ENCODE measurements around the gene PCCA. TPM values are rescaled to one million over a fixed set of nuclear protein-coding genes. Genes with fewer than 3 reads are reported as not detected.

The PCCA gene
- total and polyA plus RNA-seq, 8 donors, result 31.4 to 140 (median 77.0) TPM

DNA sequence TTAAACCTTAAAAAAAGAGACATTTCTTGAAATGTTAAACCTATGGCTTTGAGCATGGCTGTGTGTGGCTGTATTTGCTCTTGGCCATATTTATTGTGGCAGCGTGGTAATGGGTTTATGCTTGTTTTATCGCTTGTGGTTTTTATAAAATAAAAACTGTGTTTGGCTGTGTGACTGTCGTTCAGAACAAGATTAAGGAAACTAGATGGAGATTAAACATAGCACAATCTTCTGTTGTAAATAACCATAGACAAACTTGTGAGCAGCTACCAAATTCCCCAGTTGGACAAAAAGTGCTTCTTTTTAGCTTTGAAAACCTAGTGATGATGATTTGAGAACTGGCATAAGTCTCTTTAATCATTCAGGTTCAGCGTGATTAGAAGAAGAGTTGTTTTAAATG, 308.7 kb downstream of the PCCA start:
- Histone ChIP-seq H3K36me3 (no peaks in the 10 kb centered on the region), H3K4me1 (peaks cover 0 to 5% (median 0%) of the 10 kb centered on the region in 4 donors), H3K4me3 (no peak overlapping the region), H3K27ac (no peak overlapping the region), H3K9me3 (no peaks in the 10 kb centered on the region), H3K27me3 (no peaks in the 10 kb centered on the region)
- intact Hi-C loops (cut with DNase I; ENCODE audit: low total_unique reads), result no loop called here
- 64 to 85% (median 73%) methylated on average over 4 of the region's 4 CpGs for whole genome bisulfite sequencing, 5 donors
- no peak for DNase-seq
- TF ChIP-seq POLR2A (IDR thresholded peaks at IDR 0.05) (no peak), EP300 (IDR thresholded peaks at IDR 0.05) (no peak), POLR2AphosphoS5 (IDR thresholded peaks at IDR 0.05) (no peak)
- TF ChIP-seq, protein P1, sequence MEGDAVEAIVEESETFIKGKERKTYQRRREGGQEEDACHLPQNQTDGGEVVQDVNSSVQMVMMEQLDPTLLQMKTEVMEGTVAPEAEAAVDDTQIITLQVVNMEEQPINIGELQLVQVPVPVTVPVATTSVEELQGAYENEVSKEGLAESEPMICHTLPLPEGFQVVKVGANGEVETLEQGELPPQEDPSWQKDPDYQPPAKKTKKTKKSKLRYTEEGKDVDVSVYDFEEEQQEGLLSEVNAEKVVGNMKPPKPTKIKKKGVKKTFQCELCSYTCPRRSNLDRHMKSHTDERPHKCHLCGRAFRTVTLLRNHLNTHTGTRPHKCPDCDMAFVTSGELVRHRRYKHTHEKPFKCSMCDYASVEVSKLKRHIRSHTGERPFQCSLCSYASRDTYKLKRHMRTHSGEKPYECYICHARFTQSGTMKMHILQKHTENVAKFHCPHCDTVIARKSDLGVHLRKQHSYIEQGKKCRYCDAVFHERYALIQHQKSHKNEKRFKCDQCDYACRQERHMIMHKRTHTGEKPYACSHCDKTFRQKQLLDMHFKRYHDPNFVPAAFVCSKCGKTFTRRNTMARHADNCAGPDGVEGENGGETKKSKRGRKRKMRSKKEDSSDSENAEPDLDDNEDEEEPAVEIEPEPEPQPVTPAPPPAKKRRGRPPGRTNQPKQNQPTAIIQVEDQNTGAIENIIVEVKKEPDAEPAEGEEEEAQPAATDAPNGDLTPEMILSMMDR (IDR thresholded peaks at IDR 0.05), result no peak

DNA sequence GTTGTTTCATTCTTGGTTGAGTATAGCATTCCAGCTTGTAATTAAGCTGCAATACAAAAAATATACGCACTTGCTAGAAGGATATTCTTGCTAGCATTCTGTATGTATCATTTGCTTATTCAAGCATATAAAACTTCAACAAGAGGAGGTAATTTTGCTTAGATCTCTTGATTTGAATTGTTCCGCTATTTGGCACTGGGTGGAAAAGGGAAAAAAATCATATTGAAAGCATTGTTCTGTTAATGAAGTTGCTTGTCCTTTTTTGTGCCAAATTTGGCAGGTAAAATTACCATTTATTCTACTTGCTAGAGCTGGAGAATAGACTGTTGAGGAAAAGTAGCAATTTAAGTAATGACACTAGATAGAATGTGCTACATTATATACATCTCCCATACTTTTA, 309.5 kb downstream of the PCCA start:
- no peak overlapping the region for H3K27ac ChIP-seq
- peaks cover 0 to 3% (median 0%) of the 10 kb centered on the region in 4 donors for H3K9me3 ChIP-seq
- H3K4me3 ChIP-seq, result no peak overlapping the region
- no peaks in the 10 kb centered on the region for H3K27me3 ChIP-seq
- WGBS, 5 donors, result 90 to 99% (median 97%) methylated on average over 2 of the region's 2 CpGs
- peaks cover 0 to 6% (median 3%) of the 10 kb centered on the region in 4 donors for H3K36me3 ChIP-seq
- DNase-seq, result no peak
- H3K4me1 ChIP-seq, result no peaks in the 10 kb centered on the region
- TF ChIP-seq POLR2A (IDR thresholded peaks at IDR 0.05) (no peak), POLR2AphosphoS5 (IDR thresholded peaks at IDR 0.05) (no peak), EP300 (IDR thresholded peaks at IDR 0.05) (no peak)
- TF ChIP-seq, protein P1 (IDR thresholded peaks at IDR 0.05), result no peak
- intact Hi-C loops (cut with DNase I; ENCODE audit: low total_unique reads), result no loop called here

GRCh38 chr13:100399455-100399854, 310.6 kb downstream of the PCCA start:
- no peaks in the 10 kb centered on the region for H3K27me3 ChIP-seq
- peaks cover 0 to 12% (median 3%) of the 10 kb centered on the region in 4 donors for H3K9me3 ChIP-seq
- no peak overlapping the region for H3K4me3 ChIP-seq
- peaks cover 5 to 17% (median 14%) of the 10 kb centered on the region in 4 donors for H3K36me3 ChIP-seq
- WGBS, 5 donors, result 94 to 100% (median 97%) methylated on average over 1 of the region's 1 CpG
- intact Hi-C loops (cut with DNase I; ENCODE audit: low total_unique reads), result no loop called here
- no peak for DNase-seq
- TF ChIP-seq POLR2AphosphoS5 (IDR thresholded peaks at IDR 0.05), result no peak
- no peak for TF ChIP-seq POLR2A (IDR thresholded peaks at IDR 0.05)
- TF ChIP-seq EP300 (IDR thresholded peaks at IDR 0.05), result no peak
- TF ChIP-seq, protein P1 (IDR thresholded peaks at IDR 0.05), result no peak
- no peaks in the 10 kb centered on the region for H3K4me1 ChIP-seq
- no peak overlapping the region for H3K27ac ChIP-seq

GRCh38 chr13:100403675-100404074, 314.8 kb downstream of the PCCA start:
- no peak overlapping the region for H3K4me3 ChIP-seq
- peaks cover 13 to 52% (median 33%) of the 10 kb centered on the region in 4 donors for H3K9me3 ChIP-seq
- intact Hi-C loops (cut with DNase I; ENCODE audit: low total_unique reads), result no loop called here
- TF ChIP-seq, protein P1 (IDR thresholded peaks at IDR 0.05), result no peak
- TF ChIP-seq POLR2A (IDR thresholded peaks at IDR 0.05), result no peak
- no peak for TF ChIP-seq POLR2AphosphoS5 (IDR thresholded peaks at IDR 0.05)
- TF ChIP-seq EP300 (IDR thresholded peaks at IDR 0.05), result no peak
- no peaks in the 10 kb centered on the region for H3K27me3 ChIP-seq
- DNase-seq, result no peak
- H3K36me3 ChIP-seq, result peaks cover 5 to 57% (median 39%) of the 10 kb centered on the region in 4 donors
- H3K4me1 ChIP-seq, result no peaks in the 10 kb centered on the region
- H3K27ac ChIP-seq, result no peak overlapping the region
- WGBS, 5 donors, result 88 to 95% (median 92%) methylated on average over 6 of the region's 6 CpGs
